ENCODE measurements around the gene LOXL1.
"Not testable (repeated sequence)": the region's sequence is repeated elsewhere in the genome, so short reads cannot be mapped to it uniquely, and the experiment has no call there.

Gene LOXL1

GRCh38 chr15:73965758-73966113, 39.5 kb downstream of the LOXL1 start:
- DNase-seq (ENCODE audit: insufficient read length, low spot score) (no peak), FAIRE-seq (no peak)
- TF ChIP-seq, protein P1, sequence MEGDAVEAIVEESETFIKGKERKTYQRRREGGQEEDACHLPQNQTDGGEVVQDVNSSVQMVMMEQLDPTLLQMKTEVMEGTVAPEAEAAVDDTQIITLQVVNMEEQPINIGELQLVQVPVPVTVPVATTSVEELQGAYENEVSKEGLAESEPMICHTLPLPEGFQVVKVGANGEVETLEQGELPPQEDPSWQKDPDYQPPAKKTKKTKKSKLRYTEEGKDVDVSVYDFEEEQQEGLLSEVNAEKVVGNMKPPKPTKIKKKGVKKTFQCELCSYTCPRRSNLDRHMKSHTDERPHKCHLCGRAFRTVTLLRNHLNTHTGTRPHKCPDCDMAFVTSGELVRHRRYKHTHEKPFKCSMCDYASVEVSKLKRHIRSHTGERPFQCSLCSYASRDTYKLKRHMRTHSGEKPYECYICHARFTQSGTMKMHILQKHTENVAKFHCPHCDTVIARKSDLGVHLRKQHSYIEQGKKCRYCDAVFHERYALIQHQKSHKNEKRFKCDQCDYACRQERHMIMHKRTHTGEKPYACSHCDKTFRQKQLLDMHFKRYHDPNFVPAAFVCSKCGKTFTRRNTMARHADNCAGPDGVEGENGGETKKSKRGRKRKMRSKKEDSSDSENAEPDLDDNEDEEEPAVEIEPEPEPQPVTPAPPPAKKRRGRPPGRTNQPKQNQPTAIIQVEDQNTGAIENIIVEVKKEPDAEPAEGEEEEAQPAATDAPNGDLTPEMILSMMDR (IDR thresholded peaks at IDR 0.05; ENCODE audit: insufficient read depth, missing control alignments), result no peak

DNA sequence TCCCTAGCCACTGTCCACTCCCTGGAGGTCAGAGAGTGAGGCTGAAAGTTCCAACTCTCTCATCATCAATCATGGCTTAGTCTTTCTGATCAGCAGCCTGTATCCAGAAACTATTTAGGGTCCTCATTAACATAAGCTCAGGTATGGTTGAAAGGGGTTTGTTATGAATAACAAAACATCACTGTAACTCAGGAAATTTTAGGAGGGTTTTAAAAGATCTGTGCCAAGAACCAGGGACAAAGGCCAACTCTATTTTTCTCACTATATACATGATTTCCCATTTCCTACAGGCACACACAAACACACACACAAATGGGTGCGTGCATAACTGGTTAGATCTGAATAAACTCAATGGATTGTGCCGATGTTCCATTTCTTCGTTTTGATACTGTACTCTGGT, 42.2 kb downstream of the LOXL1 start:
- DNase-seq (ENCODE audit: insufficient read length, low spot score) (no peak), FAIRE-seq (no peak)
- TF ChIP-seq, protein P1 (IDR thresholded peaks at IDR 0.05; ENCODE audit: insufficient read depth, missing control alignments), result no peak

- DNase-seq (ENCODE audit: insufficient read length, low spot score) (no peak), FAIRE-seq (no peak)
- TF ChIP-seq, protein P1 (IDR thresholded peaks at IDR 0.05; ENCODE audit: insufficient read depth, missing control alignments), result no peak
Measured at GRCh38 chr15:73969151-73969759, 43.0 kb downstream of the LOXL1 start.

- TF ChIP-seq, protein P1 (IDR thresholded peaks at IDR 0.05; ENCODE audit: insufficient read depth, missing control alignments), result peak; percentile 86
- FAIRE-seq (no peak), DNase-seq (ENCODE audit: insufficient read length, low spot score) (peak; percentile 73)
Measured at GRCh38 chr15:73972984-73973682, 46.9 kb downstream of the LOXL1 start.

DNA sequence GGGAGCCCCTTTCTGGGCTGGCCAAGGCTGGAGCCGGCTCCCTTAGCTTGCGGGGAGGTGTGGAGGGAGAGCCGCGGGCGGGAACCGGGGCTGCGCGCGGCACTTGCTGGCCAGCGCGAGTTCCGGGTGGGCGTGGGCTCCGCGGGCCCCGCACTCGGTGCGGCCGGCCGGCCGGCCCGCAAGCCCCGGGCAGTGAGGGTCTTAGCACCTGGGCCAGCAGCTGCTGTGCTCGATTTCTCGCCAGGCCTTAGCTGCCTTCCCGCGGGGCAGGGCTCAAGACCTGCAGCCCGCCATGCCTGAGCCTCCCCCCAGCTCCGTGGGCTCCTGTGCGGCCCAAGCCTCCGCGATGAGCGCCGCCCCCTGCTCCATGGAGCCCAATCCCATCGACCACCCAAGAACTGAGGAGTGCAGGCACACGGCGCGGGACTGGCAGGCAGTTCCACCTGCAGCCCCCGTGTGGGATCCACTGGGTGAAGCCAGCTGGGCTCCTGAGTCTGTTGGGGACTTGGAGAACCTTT, 47.5 kb downstream of the LOXL1 start:
- not testable (repeated sequence) for DNase-seq (ENCODE audit: insufficient read length, low spot score); FAIRE-seq

DNA sequence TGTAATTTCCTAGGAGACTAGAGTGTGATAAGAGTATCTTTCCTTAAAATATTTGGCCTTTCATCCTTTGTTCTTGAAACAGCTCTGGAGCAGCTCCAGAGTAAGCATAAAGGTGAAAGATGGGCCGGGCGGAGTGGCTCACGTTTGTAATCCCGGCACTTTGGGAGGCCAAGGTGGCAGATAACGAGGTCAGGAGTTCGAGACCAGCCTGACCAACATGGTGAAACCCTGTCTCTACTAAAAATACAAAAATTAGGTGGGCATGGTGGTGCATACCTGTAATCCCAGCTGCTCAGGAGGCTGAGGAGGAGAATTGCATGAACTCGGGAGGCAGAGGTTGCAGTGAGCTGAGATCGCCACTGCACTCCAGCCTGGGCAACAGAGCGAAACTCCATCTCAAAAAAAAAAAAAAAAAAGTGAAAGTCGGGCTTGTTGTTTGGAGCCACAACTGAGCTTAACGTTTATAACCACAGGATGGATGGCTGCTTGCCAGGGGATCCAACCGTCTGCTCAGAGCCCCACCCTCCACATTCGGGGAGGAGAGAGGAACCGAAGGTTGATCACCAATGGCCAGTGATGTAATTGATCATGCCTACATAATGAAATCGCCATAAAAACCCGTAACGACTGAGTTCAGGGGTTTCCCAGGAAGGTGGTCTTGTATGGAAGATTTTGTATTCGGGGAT, 49.3 kb downstream of the LOXL1 start:
- not testable (repeated sequence) for DNase-seq (ENCODE audit: insufficient read length, low spot score); FAIRE-seq

- no peak for FAIRE-seq
Measured at GRCh38 chr15:73978896-73979295, 52.6 kb downstream of the LOXL1 start.

More at GRCh38 chr15:73978896-73979295, 52.6 kb downstream of the LOXL1 start:
- DNase-seq (ENCODE audit: insufficient read length, low spot score), result no peak
- TF ChIP-seq, protein P1 (IDR thresholded peaks at IDR 0.05; ENCODE audit: insufficient read depth, missing control alignments), result no peak
